A549 treated with Mapracorat at 1 μM for 4 hours (cell line): ENCODE measurements around the gene WDR47. TPM values are rescaled to one million over a fixed set of nuclear protein-coding genes. Genes with fewer than 3 reads are reported as not detected.

Source experiments
- total RNA-seq: library from RNA; stranded (reverse); fragments of 200-300 nt; extraction: Qiagen RNA extraction; gene quantifications from 5 replicates; pipeline ENCODE4 v1.2.3, GENCODE V29; 2022

The WDR47 gene
- total RNA-seq, result 7.0 to 9.4 TPM (median 8.6 TPM) in 5 replicates

GRCh38 chr1:109041621-109042468 lies at the start of gene WDR47:
Gene WDR47 (minus strand): TSS chr1:109042102. CDS start chr1:109023512, 18,590 bp downstream.

DNA sequence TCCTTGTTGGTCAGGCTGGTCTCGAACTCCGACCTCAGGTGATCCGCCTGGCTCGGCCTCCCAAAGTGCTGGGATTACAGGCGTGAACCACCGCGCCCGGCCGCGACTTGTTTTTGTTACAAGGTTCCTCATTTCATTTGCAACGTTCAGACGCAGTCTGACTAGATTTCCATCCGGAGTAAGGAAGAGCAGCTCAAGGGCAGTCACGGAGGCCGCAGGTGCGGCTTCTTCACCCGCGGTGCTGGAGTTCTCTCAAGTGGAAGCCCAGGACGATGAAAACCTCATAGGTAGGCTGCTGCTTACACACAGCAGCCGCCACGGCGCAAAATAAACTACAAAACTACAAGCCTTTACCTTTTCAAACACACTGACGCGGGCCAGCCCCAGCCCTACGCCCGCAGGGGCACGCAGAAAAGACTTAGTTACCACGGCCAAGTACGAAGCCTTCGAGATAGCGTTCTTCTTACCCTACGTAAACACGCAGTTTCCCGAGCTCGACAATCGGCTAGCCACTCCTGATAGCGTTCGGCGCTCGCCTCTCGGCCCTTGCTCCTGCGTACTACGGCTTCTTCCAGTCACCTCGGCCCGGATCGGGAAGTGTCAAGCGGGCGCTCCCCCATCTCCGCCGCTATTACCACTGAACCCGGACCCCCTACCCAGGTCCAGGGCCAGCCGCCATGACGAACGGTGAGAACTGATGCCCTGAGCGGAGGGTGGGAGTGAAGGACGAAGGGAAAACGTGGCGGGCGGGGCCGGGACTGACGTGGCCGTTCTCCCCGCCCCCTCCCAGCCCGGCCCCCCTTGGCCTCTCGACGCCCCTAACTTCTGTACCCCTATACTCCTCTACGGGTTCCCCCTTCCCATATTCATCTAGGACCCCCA lies 48.5 kb upstream of the WDR47 start, which contains the start of gene TMEM167B:
TMEM167B (plus strand) TSS at position 569 of the 882 bp plus-strand sequence; CDS start at position 678, 109 bp downstream.

DNA sequence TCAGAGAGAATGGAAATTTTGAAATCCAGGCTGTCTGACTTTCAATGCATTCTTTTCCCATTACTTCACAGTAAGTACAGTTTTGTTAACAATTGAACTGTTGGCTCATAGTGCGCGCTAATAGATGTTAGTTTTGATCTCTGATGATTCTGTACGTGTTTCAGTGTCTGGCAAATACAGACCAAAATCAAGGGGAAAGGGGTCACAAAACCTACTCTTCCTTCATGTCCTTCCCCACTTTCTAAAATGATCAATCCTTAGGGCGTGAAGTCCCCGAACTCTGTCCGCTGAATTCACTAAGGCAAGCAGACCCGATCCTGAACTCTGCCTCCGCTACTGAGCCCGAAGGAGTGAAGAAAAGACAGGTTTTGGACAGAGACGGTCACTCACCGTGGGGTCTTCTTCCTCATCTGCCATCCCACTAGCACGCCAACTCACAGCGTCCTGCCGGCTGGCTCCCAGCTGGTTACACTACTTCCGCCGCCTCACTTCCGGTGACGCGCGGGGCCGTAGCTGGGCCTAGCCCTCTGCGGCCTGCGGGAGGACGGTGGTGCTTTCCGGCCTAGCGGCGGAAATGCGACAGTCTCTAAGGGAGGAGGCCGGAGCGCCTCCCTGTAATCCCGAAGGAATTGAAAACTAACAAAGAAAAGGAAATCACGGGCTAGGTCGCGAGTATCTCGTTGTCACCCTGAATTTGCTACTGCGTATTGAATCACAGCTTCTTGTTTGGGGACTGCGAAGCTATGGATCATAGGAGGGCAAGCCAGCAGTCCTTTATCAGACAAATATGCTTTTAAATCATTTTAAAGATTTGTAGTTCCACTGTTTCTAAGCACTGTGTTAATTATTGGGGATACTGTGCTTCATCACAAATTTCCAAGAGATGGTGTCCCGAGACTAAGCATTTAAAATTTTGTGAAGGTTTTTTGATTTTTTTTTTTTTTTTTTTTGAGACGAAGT lies 33.9 kb upstream of the WDR47 start, which contains the start of gene TAF13:
TAF13 (minus strand) TSS at position 473 of the 960 bp plus-strand sequence; CDS start at position 417, 56 bp downstream.

DNA sequence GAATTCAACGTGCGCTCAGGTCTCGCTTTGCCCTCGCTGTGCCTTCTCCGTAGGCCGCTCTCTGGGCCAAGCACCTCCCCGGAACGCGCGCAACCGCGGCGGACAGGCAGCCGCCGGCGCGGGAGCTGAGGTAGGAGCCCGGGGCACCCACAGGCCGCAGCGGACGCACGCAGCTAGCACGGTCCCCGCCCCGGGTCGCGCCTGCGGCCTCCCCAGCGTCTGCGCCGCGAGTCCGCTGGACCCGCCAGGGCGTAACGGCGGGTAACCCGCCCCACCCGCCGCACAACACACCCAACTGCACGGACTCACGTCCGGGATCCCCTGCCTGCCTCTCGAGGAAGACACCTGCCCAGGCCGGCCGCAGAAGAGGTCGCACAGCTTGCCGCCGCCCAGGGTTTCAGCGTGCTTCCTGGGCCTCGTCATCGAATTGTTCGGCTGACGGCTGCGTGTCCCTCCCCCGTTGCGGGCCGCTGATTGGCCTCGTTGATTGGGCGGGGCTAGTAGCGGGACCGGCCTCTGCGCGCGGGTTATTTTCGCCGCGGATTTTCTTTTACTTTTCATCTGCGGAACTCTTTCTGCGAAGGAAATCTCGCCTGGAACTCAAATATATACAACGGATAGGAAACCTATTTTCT lies 78.7 kb downstream of the WDR47 start, which contains the start of gene CLCC1:
CLCC1 (minus strand) TSS at position 433 of the 635 bp plus-strand sequence. CDS start 13,047 bp downstream, outside the sequence.

Other genes starting within 250 kb of the WDR47 start
- gene AKNAD1, start 185.0 kb downstream of the WDR47 start, total RNA-seq, result 0.78 to 2.5 TPM (median 1.2 TPM) in 5 replicates
- 16.5 to 21.9 TPM (median 20.1 TPM) in 5 replicates for gene GPSM2, start 165.1 kb downstream of the WDR47 start, total RNA-seq
- 14.1 to 16.5 TPM (median 15.0 TPM) in 5 replicates for gene CLCC1, start 78.6 kb downstream of the WDR47 start, total RNA-seq
- 24.8 to 31.8 TPM (median 26.3 TPM) in 5 replicates for gene TAF13, start 33.9 kb upstream of the WDR47 start, total RNA-seq
- 7.8 to 10.8 TPM (median 8.1 TPM) in 5 replicates for gene TMEM167B, start 48.7 kb upstream of the WDR47 start, total RNA-seq
- 0.34 to 0.63 TPM (median 0.55 TPM) in 5 replicates for gene ELAPOR1, start 72.0 kb upstream of the WDR47 start, total RNA-seq
- gene SARS1, start 171.8 kb upstream of the WDR47 start, total RNA-seq, result 87.3 to 99.1 TPM (median 90.1 TPM) in 5 replicates
- gene CELSR2, start 207.4 kb upstream of the WDR47 start, total RNA-seq, result 3.3 to 5.5 TPM (median 5.1 TPM) in 5 replicates
- 16.3 to 25.3 TPM (median 22.6 TPM) in 5 replicates for gene PSRC1, start 241.0 kb upstream of the WDR47 start, total RNA-seq